Measurements from ENCODE around the gene EGR1.

DNA sequence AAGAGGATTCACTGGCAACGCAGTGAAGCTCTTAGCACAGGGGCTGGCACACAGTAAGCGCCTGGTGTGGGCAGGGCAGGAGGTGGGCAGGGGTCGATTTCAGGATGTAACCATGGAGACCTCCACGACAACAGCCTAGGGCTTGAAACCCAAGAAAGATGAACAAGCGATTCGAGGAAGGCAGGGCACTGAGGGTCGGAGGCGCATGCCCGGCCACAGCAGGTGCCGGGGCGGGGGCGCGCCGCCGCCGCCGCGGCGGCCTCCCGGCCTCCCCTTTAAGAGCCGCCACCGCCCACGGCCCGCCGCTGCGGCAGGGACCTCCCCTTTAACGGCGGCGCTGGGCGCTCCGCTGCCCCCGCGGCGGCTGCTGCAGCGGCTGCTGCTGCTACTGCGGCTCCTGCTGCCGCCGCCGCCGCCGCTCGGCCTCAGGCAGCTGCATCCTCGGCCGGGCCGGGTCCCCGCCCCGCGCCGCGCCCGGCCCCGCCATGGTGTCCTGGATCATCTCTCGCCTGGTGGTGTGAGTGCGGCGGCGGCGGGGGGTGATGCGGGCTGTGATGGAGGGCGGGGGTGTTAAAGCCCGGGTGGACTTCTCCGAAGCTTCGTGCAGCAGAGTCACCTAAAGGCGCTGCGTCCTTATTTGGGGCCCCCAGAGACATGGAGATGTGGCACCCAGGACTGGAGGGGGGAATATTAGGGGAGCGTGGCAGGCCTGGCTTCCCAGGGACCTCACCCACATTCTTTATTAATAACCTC is 26.4 kb upstream of the EGR1 start, which contains the start of gene REEP2:
- TF ChIP-seq POLR2A (IDR thresholded peaks at IDR 0.05; ENCODE audit: low read depth, low read length) (no peak), RFX5 (IDR thresholded peaks at IDR 0.05; ENCODE audit: low read depth, low read length) (no peak), CEBPB (IDR thresholded peaks at IDR 0.05; ENCODE audit: low read depth, low read length) (no peak)

Data from IMR-90 (cell line).